Natural killer cell (primary cell): Measurements from ENCODE around the gene CD47. TPM values are rescaled to one million over a fixed set of nuclear protein-coding genes. Genes with fewer than 3 reads are reported as not detected.

Source experiments
- ATAC-seq, 3 donors: fragments of 150-1000 bp in 2 of 3; fragments of 200-7000 bp in 1 of 3; cut with Tn5 transposase; 1 replicate in 1 of 3; 2 replicates in 2 of 3; pipeline ENCODE4 v1.10.0; 2021; ENCODE audit warnings: mild to moderate bottlenecking in 2 of 3, moderate library complexity in 2 of 3
- DNase-seq, 2 donors: peaks; one replicate each; pipeline versions ENCODE4 v3.0.0 to v3.0.0-alpha.2; 2013 to 2021; ENCODE audit warnings: mixed read lengths in 1 of 2
- H3K27ac ChIP-seq: one replicate; pipeline ENCODE4 v1.5.1; 2013; ENCODE audit warnings: mild to moderate bottlenecking, low read length
- H3K27me3 ChIP-seq: one replicate; pipeline ENCODE4 v1.6.1; 2013; ENCODE audit warnings: low read length; ENCODE audit not compliant: control insufficient read depth, insufficient read depth
- H3K36me3 ChIP-seq: one replicate; pipeline ENCODE4 v1.6.1; 2013; ENCODE audit warnings: low read length; ENCODE audit not compliant: control insufficient read depth, insufficient read depth
- H3K4me1 ChIP-seq: one replicate; pipeline ENCODE4 v1.6.1; 2013; ENCODE audit warnings: low read length; ENCODE audit not compliant: control insufficient read depth, insufficient read depth
- H3K4me3 ChIP-seq: one replicate; pipeline ENCODE4 v1.5.1; 2013; ENCODE audit warnings: low read length
- H3K9me3 ChIP-seq: one replicate; pipeline ENCODE4 v1.6.1; 2013; ENCODE audit warnings: low read length; ENCODE audit not compliant: control insufficient read depth, insufficient read depth
- H3K27ac Mint-ChIP-seq, 2 donors: one replicate each; pipeline ENCODE4 v1.8.0; 2022; ENCODE audit warnings: mild to moderate bottlenecking in 2 of 2, mixed read lengths in 2 of 2, moderate library complexity in 1 of 2
- H3K27me3 Mint-ChIP-seq, 2 donors: one replicate each; pipeline ENCODE4 v1.8.0; 2022; ENCODE audit warnings: low read depth in 2 of 2, mixed read lengths in 2 of 2
- H3K36me3 Mint-ChIP-seq: one replicate; pipeline ENCODE4 v1.8.0; 2022; ENCODE audit warnings: mixed read lengths
- H3K4me1 Mint-ChIP-seq, 2 donors: one replicate each; pipeline ENCODE4 v1.8.0; 2022; ENCODE audit warnings: mixed read lengths in 2 of 2
- H3K4me3 Mint-ChIP-seq: one replicate; pipeline ENCODE4 v1.8.0; 2022; ENCODE audit warnings: mild to moderate bottlenecking, moderate library complexity, mixed read lengths
- H3K9me3 Mint-ChIP-seq, 2 donors: one replicate each; pipeline ENCODE4 v1.8.0; 2022; ENCODE audit warnings: mixed read lengths in 2 of 2
- CTCF ChIP-seq: fragments of 200-600 bp; IDR thresholded peaks from one replicate; pipeline ENCODE4 v1.8.0; 2022; ENCODE audit warnings: antibody characterized with exemption
- WGBS: methylation state at CpG from one replicate; pipeline ENCODE4 v1.1.7; 2013; ENCODE audit warnings: missing lambda C conversion rate; ENCODE audit not compliant: insufficient coverage; 5-methylcytosine and 5-hydroxymethylcytosine counted together
- intact Hi-C: fragments of 100-400 bp; cut with micrococcal nuclease; formaldehyde crosslinking; loops from one replicate; pipeline ENCODE4 v1.14.2; 2022
- total RNA-seq, 4 donors: library from RNA; stranded (reverse); fragments of 120-200 nt in 1 of 4; gene quantifications; one replicate each; pipeline versions ENCODE4 v1.2.3 to v1.2.4, GENCODE V29; 2013 to 2022

CD47 gene
- total RNA-seq, 3 donors from 2014 or later (not counting 1 experiment from before 2014, with no cell fraction given) = 226 to 236 (median 233) TPM

- H3K4me3 ChIP-seq = no peak overlapping the region
- no peaks in the 10 kb centered on the region for H3K9me3 ChIP-seq
- H3K27me3 ChIP-seq = no peaks in the 10 kb centered on the region
- no peaks in the 10 kb centered on the region for H3K36me3 ChIP-seq
- peak overlapping the region; percentile 88 to 97 for H3K27ac Mint-ChIP-seq
- H3K27me3 Mint-ChIP-seq = no peaks in the 10 kb centered on the region
- no peaks in the 10 kb centered on the region for H3K36me3 Mint-ChIP-seq
- H3K4me1 Mint-ChIP-seq = peaks cover 79 to 92% of the 10 kb centered on the region in 2 donors
- TF ChIP-seq CTCF = no peak
- H3K4me3 Mint-ChIP-seq = peak overlapping the region; percentile 33
- intact Hi-C loops = loop anchor here (5.0 to 10.0 kb wide), 3 partner anchors 36 to 487 kb away; partner anchors contain the start of genes CIP2A and DZIP3
- peaks cover 67% of the 10 kb centered on the region for H3K4me1 ChIP-seq
- DNase-seq (no peak), ATAC-seq (no peak)
- 86% methylated on average over 1 of the region's 2 CpGs for WGBS
- H3K27ac ChIP-seq = no peak overlapping the region
- no peaks in the 10 kb centered on the region for H3K9me3 Mint-ChIP-seq
These were observed 7.2 kb upstream of the CD47 start for GRCh38 chr3:108098003-108098370.

- Mint-ChIP-seq H3K27me3 (no peaks in the 10 kb centered on the region), H3K4me1 (peaks cover 79 to 92% of the 10 kb centered on the region in 2 donors), H3K9me3 (no peaks in the 10 kb centered on the region), H3K4me3 (peak overlapping the region; percentile 33), H3K36me3 (no peaks in the 10 kb centered on the region), H3K27ac (peak overlapping the region; percentile 88 to 97)
- intact Hi-C loops = loop anchor here (5.0 to 10.0 kb wide), 3 partner anchors 35 to 487 kb away; partner anchors contain the start of genes CIP2A and DZIP3
- Histone ChIP-seq H3K4me3 (no peak overlapping the region), H3K27me3 (no peaks in the 10 kb centered on the region), H3K9me3 (no peaks in the 10 kb centered on the region), H3K36me3 (no peaks in the 10 kb centered on the region), H3K4me1 (peaks cover 68% of the 10 kb centered on the region), H3K27ac (peak overlapping the region; percentile 40)
- no peak for TF ChIP-seq CTCF
- 95% methylated on average over 7 of the region's 8 CpGs for WGBS
- ATAC-seq = no peak
- DNase-seq = no peak
These were observed 6.6 kb upstream of the CD47 start for GRCh38 chr3:108097322-108098002.

- Mint-ChIP-seq H3K9me3 (no peaks in the 10 kb centered on the region), H3K27ac (peak overlapping the region; percentile 88 to 97), H3K4me3 (peak overlapping the region; percentile 33), H3K27me3 (no peaks in the 10 kb centered on the region), H3K4me1 (peaks cover 79 to 92% of the 10 kb centered on the region in 2 donors), H3K36me3 (no peaks in the 10 kb centered on the region)
- Histone ChIP-seq H3K9me3 (no peaks in the 10 kb centered on the region), H3K4me3 (no peak overlapping the region), H3K36me3 (no peaks in the 10 kb centered on the region), H3K4me1 (peaks cover 69% of the 10 kb centered on the region), H3K27me3 (no peaks in the 10 kb centered on the region), H3K27ac (peak overlapping the region; percentile 40)
- peak; percentile 12 to 49 (median 37) for ATAC-seq
- WGBS = 67% methylated on average over 9 of the region's 9 CpGs
- no peak for TF ChIP-seq CTCF
- intact Hi-C loops = loop anchor here (5.0 to 10.0 kb wide), 3 partner anchors 34 to 488 kb away; partner anchors contain the start of genes CIP2A and DZIP3
- peak in 1 of 2 donors; percentile 36 for DNase-seq
These were observed 5.9 kb upstream of the CD47 start for GRCh38 chr3:108096532-108097321.
